PC-3 (cell line): ENCODE measurements around the gene THADA. TPM values are rescaled to one million over a fixed set of nuclear protein-coding genes. Genes with fewer than 3 reads are reported as not detected.

ENCODE experiments used
- ATAC-seq: fragments of 200-7000 bp; cut with Tn5 transposase; 2 replicates; pipeline ENCODE4 v1.9.1; 2020; ENCODE audit warnings: mild to moderate bottlenecking, moderate library complexity
- BruUV-seq: library from RNA; stranded (reverse); fragments of 400-500 nt; replicated peaks from 2 replicates; lab custom pipeline; 2021; lab: Mats Ljungman, UMichigan
- CTCF ChIA-PET: fragments of 300-600 bp; sonication (Branson Sonifier 250); formaldehyde crosslinking; loops from one replicate; lab custom pipeline; 2022; ENCODE audit warnings: antibody characterized with exemption; lab: Charles Lee
- POLR2A ChIA-PET: fragments of 300-600 bp; sonication (Branson Sonifier 250); formaldehyde crosslinking; loops from one replicate; lab custom pipeline; 2022; ENCODE audit warnings: antibody characterized with exemption; ENCODE audit not compliant: unreplicated experiment; lab: Charles Lee
- DNase-seq: peaks from one replicate; pipeline ENCODE4 v3.0.0-alpha.2; 2015
- H2AFZ ChIP-seq: fragments of 300-600 bp; sonication (generic); 2 replicates; pipeline ENCODE4 v1.6.0; 2016; ENCODE audit warnings: antibody characterized with exemption, low read length
- H3F3A ChIP-seq: fragments of 300-600 bp; sonication (generic); one replicate; pipeline ENCODE4 v1.6.0; 2017; ENCODE audit warnings: antibody characterized with exemption, low read length, control low read depth, mild to moderate bottlenecking; ENCODE audit not compliant: unreplicated experiment
- H3K27ac ChIP-seq: fragments of 300-600 bp; sonication (generic); 2 replicates; pipeline ENCODE4 v1.5.1; 2016; ENCODE audit warnings: mild to moderate bottlenecking, low read length
- H3K27me3 ChIP-seq: fragments of 300-600 bp; sonication (generic); 2 replicates; pipeline ENCODE4 v1.6.1; 2016; ENCODE audit warnings: low read length, mixed read lengths
- H3K36me3 ChIP-seq: fragments of 300-600 bp; sonication (generic); 2 replicates; pipeline ENCODE4 v1.6.1; 2016; ENCODE audit warnings: low read depth, mixed run types, low read length, mixed read lengths
- H3K4me1 ChIP-seq: fragments of 300-600 bp; sonication (generic); 2 replicates; pipeline ENCODE4 v1.5.1; 2016; ENCODE audit warnings: low read length; ENCODE audit not compliant: insufficient read depth
- H3K4me2 ChIP-seq: fragments of 300-600 bp; sonication (generic); 2 replicates; pipeline ENCODE4 v1.6.0; 2016; ENCODE audit warnings: low read length
- H3K4me3 ChIP-seq: fragments of 300-600 bp; sonication (generic); 2 replicates; pipeline ENCODE4 v1.5.1; 2016; ENCODE audit warnings: mild to moderate bottlenecking, low read length, mixed read lengths
- H3K79me2 ChIP-seq: fragments of 300-600 bp; sonication (generic); 2 replicates; pipeline ENCODE4 v1.6.1; 2017; ENCODE audit warnings: low read length, mixed read lengths
- H3K9ac ChIP-seq: fragments of 300-600 bp; sonication (generic); 2 replicates; pipeline ENCODE4 v1.6.0; 2016; ENCODE audit warnings: mild to moderate bottlenecking, low read length
- H3K9me2 ChIP-seq: fragments of 300-600 bp; sonication (generic); replicated peaks from 2 replicates; pipeline ENCODE4 v1.6.1; 2016; ENCODE audit warnings: mixed run types, low read length, mixed read lengths
- H3K9me3 ChIP-seq: fragments of 300-600 bp; sonication (generic); 2 replicates; pipeline ENCODE4 v1.6.1; 2016; ENCODE audit warnings: low read length, mixed read lengths
- H4K20me1 ChIP-seq: fragments of 300-600 bp; sonication (generic); 2 replicates; pipeline ENCODE4 v1.6.1; 2016; ENCODE audit warnings: low read length, mixed read lengths
- CTCF ChIP-seq: fragments of 300-600 bp; sonication (generic); conservative IDR thresholded peaks from 2 replicates; pipeline ENCODE4 v1.5.1; 2017; ENCODE audit warnings: antibody characterized with exemption, low read depth, mild to moderate bottlenecking, low read length
- EZH2 ChIP-seq: fragments of 300-600 bp; sonication (generic); IDR thresholded peaks from one replicate; pipeline ENCODE4 v1.6.1; 2017; ENCODE audit warnings: antibody characterized with exemption, mild to moderate bottlenecking, low read length; ENCODE audit not compliant: unreplicated experiment
- EZH2phosphoT487 ChIP-seq: fragments of 300-600 bp; sonication (generic); IDR thresholded peaks from 2 replicates; pipeline ENCODE4 v1.6.1; 2018; ENCODE audit warnings: mild to moderate bottlenecking, antibody characterized with exemption, low read length, borderline replicate concordance
- intact Hi-C: fragments of 100-400 bp; cut with micrococcal nuclease; formaldehyde crosslinking; loops from 2 replicates; pipeline ENCODE4 v1.9.0; 2023
- total RNA-seq: library from RNA; depleted of rRNA; stranded (reverse); fragments of >200 nt; gene quantifications from 2 replicates; pipeline ENCODE4 v1.2.3, GENCODE V29; 2014

The THADA gene
- total RNA-seq, 1 experiment from 2014 or later, result 33.6 TPM

DNA sequence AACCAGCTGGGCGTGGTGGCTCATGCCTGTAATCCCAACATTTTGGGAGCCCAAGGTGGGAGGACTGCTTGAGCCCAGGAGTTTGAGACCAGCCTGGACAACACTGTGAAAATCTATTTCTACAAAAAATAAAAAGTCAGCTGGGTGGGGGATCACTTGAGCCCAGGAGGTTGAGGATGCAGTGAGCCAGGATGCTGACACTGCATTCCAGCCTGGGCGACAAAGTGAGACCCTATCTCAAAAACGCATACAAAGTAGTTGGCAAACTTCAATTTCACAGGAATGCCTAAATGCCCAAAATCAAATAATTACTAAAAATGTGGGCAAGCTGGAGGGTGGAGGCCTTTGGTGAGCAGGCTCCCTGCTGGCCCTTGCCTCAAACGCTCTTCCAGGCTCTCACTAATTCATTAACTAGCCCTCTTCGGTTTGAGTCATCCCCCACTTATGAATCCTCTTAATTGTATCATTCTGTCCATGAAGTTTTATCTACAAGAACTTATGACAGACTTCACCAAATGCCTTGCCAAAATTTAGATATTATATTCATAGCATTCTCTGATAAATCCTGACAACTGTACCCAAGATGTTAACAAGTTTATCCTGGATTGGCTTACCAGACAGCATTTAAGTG, 300.8 kb downstream of the THADA start:
- Histone ChIP-seq H3F3A (peaks cover 6% of the 10 kb centered on the region), H3K9ac (no peak overlapping the region), H3K4me3 (no peak overlapping the region), H3K27ac (no peak overlapping the region), H3K4me1 (peaks cover 19% of the 10 kb centered on the region), H3K36me3 (peaks cover 5% of the 10 kb centered on the region; the same call in 1 of the 2 replicates), H4K20me1 (0 out of 2 replicates have a peak, but pooled peaks cover 6% of the 10 kb centered on the region), H3K9me2 (no peaks in the 10 kb centered on the region), H3K79me2 (no peaks in the 10 kb centered on the region), H2AFZ (no peak overlapping the region), H3K9me3 (no peaks in the 10 kb centered on the region), H3K4me2 (no peak overlapping the region), H3K27me3 (no peaks in the 10 kb centered on the region)
- BruUV-seq, result no TSS peak
- intact Hi-C loops, result loop anchor here (1.0 to 5.0 kb wide), 4 partner anchors 18 to 183 kb away; no protein-coding TSS in a partner anchor
- DNase-seq, result no peak
- ChIA-PET POLR2A (no interaction called here), CTCF (no interaction called here)
- no peak for ATAC-seq
- TF ChIP-seq CTCF (no peak), EZH2 (no peak), EZH2phosphoT487 (no peak)

- no peak overlapping the region for H3K4me3 ChIP-seq
- 0 out of 2 replicates have a peak, but pooled peaks cover 6% of the 10 kb centered on the region for H4K20me1 ChIP-seq
- H3K4me1 ChIP-seq, result peaks cover 17% of the 10 kb centered on the region
- H3K9ac ChIP-seq, result no peak overlapping the region
- peak overlapping the region; percentile 57 for H3K27ac ChIP-seq
- H3K79me2 ChIP-seq, result no peaks in the 10 kb centered on the region
- ChIA-PET CTCF (interaction anchor here (0.7 kb wide), 1 partner anchor 95 kb away, joined by 3 read pairs; no protein-coding TSS in a partner anchor), POLR2A (interaction anchor here (0.6 to 0.7 kb wide), 2 partner anchors 15 to 160 kb away, joined by 3 to 5 read pairs; no protein-coding TSS in a partner anchor)
- H2AFZ ChIP-seq, result no peak overlapping the region
- H3K36me3 ChIP-seq, result peaks cover 5% of the 10 kb centered on the region; the same call in 1 of the 2 replicates
- H3F3A ChIP-seq, result peaks cover 6% of the 10 kb centered on the region
- H3K27me3 ChIP-seq, result no peaks in the 10 kb centered on the region
- TF ChIP-seq EZH2phosphoT487 (no peak), EZH2 (no peak), CTCF (no peak)
- DNase-seq (peak; percentile 98), ATAC-seq (peak; percentile 98)
- peak overlapping the region; percentile 47 for H3K4me2 ChIP-seq
- BruUV-seq, result no TSS peak
- H3K9me3 ChIP-seq, result no peaks in the 10 kb centered on the region
- no peaks in the 10 kb centered on the region for H3K9me2 ChIP-seq
- intact Hi-C loops, result loop anchor here (1.0 to 5.0 kb wide), 4 partner anchors 19 to 184 kb away; no protein-coding TSS in a partner anchor
Measured at GRCh38 chr2:43293744-43294695, 301.8 kb downstream of the THADA start.
